A673 (cell line): ENCODE data around the gene ITSN1. TPM values are rescaled to one million over a fixed set of nuclear protein-coding genes. Genes with fewer than 3 reads are reported as not detected.

Experiments
- BruUV-seq: library from RNA; stranded (reverse); fragments of 400-500 nt; replicated peaks from 2 replicates; lab custom pipeline; 2021; lab: Mats Ljungman, UMichigan
- CTCF ChIA-PET: fragments of 300-600 bp; sonication (Branson Sonifier 250); formaldehyde crosslinking; loops from one replicate; lab custom pipeline; 2022; ENCODE audit warnings: antibody characterized with exemption; lab: Charles Lee
- POLR2A ChIA-PET: fragments of 300-600 bp; sonication (Branson Sonifier 250); formaldehyde crosslinking; loops from one replicate; lab custom pipeline; 2022; ENCODE audit warnings: antibody characterized with exemption; ENCODE audit not compliant: low non-redundant PET; lab: Charles Lee
- DNase-seq: peaks from one replicate; pipeline ENCODE4 v3.0.0-alpha.2; 2015; ENCODE audit warnings: low spot score
- H3K27ac ChIP-seq: fragments of 200-600 bp; sonication (generic); 2 replicates; pipeline ENCODE4 v1.5.1; 2016; ENCODE audit warnings: mixed run types, low read depth, mild to moderate bottlenecking, mixed read lengths, antibody characterized with exemption, low read length; ENCODE audit not compliant: poor library complexity, severe bottlenecking
- H3K27me3 ChIP-seq: fragments of 200-600 bp; sonication (generic); replicated peaks from 2 replicates; pipeline ENCODE4 v1.6.1; 2017; ENCODE audit warnings: mixed run types, low read depth, mild to moderate bottlenecking, mixed read lengths, antibody characterized with exemption, low read length; ENCODE audit not compliant: insufficient read depth, poor library complexity
- H3K36me3 ChIP-seq: fragments of 200-600 bp; sonication (generic); 2 replicates; pipeline ENCODE4 v1.6.1; 2016; ENCODE audit warnings: mixed run types, mild to moderate bottlenecking, mixed read lengths, antibody characterized with exemption, low read length; ENCODE audit not compliant: insufficient read depth, poor library complexity, severe bottlenecking
- H3K4me1 ChIP-seq: fragments of 200-600 bp; sonication (generic); 2 replicates; pipeline ENCODE4 v1.6.1; 2017; ENCODE audit warnings: mixed run types, mild to moderate bottlenecking, mixed read lengths, antibody characterized with exemption, low read length; ENCODE audit not compliant: insufficient read depth, poor library complexity, severe bottlenecking
- H3K4me3 ChIP-seq: fragments of 200-600 bp; sonication (generic); 2 replicates; pipeline ENCODE4 v1.5.1; 2016; ENCODE audit warnings: low read depth, mixed run types, mild to moderate bottlenecking, mixed read lengths, low read length; ENCODE audit not compliant: poor library complexity, severe bottlenecking
- H3K9me3 ChIP-seq: fragments of 200-600 bp; sonication (generic); 2 replicates; pipeline ENCODE4 v1.6.1; 2016; ENCODE audit warnings: mixed run types, low read depth, mild to moderate bottlenecking, mixed read lengths, antibody characterized with exemption, low read length; ENCODE audit not compliant: poor library complexity, severe bottlenecking
- EZH2 ChIP-seq: fragments of 200-600 bp; sonication (generic); IDR thresholded peaks from 2 replicates; pipeline ENCODE4 v1.6.1; 2017; ENCODE audit warnings: borderline replicate concordance, low read depth, mild to moderate bottlenecking, mixed read lengths, antibody characterized with exemption, low read length; ENCODE audit not compliant: poor library complexity, severe bottlenecking
- intact Hi-C: fragments of 100-400 bp; cut with micrococcal nuclease; formaldehyde crosslinking; loops from one replicate; pipeline ENCODE4 v1.10.0; 2022; ENCODE audit not compliant: unreplicated experiment
- total RNA-seq: library from RNA; stranded (reverse); gene quantifications from 2 replicates; pipeline ENCODE4 v1.2.3, GENCODE V29; 2021
- TF ChIP-seq, protein P1 (sequence below): fragments of 300-800, 200-600 bp; sonication (generic); conservative IDR thresholded peaks from 2 replicates; pipeline ENCODE4 v1.5.1; 2017; ENCODE audit warnings: low read depth, mild to moderate bottlenecking, antibody characterized with exemption, low read length, moderate library complexity, mixed read lengths

Gene ITSN1
- total RNA-seq, 1 experiment from 2014 or later: 54.2 TPM

DNA sequence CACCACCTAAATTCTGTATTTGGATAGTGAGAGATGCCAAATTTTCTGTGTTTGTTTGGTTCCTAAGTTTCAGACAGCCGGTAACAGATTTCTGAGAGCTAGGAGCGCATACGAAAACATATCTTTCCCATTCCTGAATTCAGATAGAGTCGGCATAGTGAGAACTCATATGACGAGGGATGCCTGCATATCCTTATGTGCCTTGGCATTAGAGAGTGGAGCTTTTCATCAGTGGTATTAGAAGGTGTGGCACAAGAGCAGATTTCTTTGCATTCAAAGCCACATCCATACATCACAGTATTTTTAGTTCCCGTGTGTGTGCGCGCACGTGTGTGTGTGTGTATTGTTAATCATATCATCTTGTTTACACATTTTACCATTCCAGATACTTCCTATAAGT is 187.5 kb downstream of the ITSN1 start:
- BruUV-seq: no TSS peak
- no peak overlapping the region for H3K27ac ChIP-seq
- H3K36me3 ChIP-seq: no peaks in the 10 kb centered on the region
- H3K4me3 ChIP-seq: no peak overlapping the region
- ChIA-PET POLR2A (no interaction called here), CTCF (no interaction called here)
- DNase-seq: no peak
- intact Hi-C loops: no loop called here
- H3K9me3 ChIP-seq: no peaks in the 10 kb centered on the region
- H3K27me3 ChIP-seq: no peaks in the 10 kb centered on the region
- H3K4me1 ChIP-seq: no peaks in the 10 kb centered on the region
- TF ChIP-seq, protein P1, sequence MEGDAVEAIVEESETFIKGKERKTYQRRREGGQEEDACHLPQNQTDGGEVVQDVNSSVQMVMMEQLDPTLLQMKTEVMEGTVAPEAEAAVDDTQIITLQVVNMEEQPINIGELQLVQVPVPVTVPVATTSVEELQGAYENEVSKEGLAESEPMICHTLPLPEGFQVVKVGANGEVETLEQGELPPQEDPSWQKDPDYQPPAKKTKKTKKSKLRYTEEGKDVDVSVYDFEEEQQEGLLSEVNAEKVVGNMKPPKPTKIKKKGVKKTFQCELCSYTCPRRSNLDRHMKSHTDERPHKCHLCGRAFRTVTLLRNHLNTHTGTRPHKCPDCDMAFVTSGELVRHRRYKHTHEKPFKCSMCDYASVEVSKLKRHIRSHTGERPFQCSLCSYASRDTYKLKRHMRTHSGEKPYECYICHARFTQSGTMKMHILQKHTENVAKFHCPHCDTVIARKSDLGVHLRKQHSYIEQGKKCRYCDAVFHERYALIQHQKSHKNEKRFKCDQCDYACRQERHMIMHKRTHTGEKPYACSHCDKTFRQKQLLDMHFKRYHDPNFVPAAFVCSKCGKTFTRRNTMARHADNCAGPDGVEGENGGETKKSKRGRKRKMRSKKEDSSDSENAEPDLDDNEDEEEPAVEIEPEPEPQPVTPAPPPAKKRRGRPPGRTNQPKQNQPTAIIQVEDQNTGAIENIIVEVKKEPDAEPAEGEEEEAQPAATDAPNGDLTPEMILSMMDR: no peak
- no peak for TF ChIP-seq EZH2

DNA sequence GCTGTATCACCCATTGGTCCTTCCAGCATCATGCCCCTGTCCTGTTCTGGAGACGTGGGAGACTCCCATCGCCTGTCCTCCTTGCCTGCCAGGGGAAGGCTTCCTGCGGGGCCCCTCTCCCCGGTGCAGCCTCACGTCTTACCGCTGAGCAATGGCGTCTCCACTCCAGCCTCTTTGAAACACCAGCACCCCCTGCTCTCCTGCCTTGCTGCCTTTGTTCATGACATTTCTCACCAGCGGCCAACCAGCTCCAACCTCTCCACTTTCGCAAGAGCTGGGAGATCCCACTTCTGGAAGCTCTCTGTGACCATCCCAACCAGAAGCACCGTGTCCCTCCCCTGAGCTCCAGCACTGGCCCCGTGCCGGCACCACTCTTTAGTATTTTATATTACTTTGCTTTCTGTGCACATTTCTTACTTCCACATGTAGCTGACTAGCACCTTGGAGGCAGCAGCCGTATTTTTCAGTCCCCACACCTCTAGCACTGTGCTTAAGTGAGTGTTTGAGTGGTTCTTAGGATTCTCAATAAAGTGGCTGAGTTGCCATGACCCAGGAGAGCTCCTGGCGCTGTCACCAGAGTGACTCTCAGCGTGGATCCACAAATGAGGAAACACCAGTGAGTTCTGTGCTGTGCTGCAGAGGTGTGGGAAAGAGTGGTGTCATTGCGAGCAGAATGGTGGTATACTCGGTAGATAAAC is 189.8 kb downstream of the ITSN1 start:
- no TSS peak for BruUV-seq

DNA sequence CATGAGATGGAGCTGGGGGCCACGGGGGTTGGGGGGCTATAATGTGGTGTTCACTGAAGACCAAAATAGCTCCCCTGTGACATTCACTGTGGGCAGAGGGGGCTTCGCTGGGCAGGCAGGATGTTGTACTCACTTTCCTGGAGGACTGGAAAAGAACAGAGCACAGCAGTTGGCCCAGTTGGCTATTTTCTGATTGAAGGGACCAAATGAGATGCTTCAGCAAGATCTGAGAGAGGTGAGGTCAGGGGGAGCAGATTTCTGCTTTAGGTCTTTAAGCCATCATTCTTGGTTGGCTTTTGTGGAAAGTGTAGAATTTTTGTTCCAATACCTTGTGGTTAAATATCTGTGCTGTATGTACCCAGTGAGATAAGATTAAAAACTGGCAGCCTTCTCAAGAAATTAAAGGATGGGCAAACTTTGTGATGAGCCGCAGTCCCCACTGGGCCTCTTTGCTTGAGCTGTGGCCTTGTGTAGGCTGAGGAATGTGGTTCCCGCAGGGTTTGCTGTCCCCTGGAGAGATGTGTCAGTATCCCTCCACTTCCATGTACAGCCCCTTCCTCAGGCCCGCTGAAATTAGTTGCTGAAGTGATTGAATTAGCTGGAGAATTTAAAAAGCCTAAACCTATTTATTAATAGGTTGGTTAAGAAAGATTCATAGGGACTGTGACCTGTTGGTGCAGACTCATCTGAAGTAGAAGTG is 192.7 kb downstream of the ITSN1 start:
- Histone ChIP-seq H3K27ac (no peak overlapping the region), H3K4me3 (no peak overlapping the region), H3K27me3 (no peaks in the 10 kb centered on the region), H3K36me3 (no peaks in the 10 kb centered on the region), H3K9me3 (no peaks in the 10 kb centered on the region), H3K4me1 (no peaks in the 10 kb centered on the region)
- ChIA-PET CTCF (no interaction called here), POLR2A (no interaction called here)
- no peak for DNase-seq
- BruUV-seq: no TSS peak
- intact Hi-C loops: no loop called here
- TF ChIP-seq, protein P1: no peak
- no peak for TF ChIP-seq EZH2

More for the DNA sequence above, 189.8 kb downstream of the ITSN1 start:
- TF ChIP-seq, protein P1: no peak
- no peak for TF ChIP-seq EZH2
- no peak overlapping the region for H3K4me3 ChIP-seq
- POLR2A ChIA-PET: interaction anchor here (0.5 kb wide), 1 partner anchor 1093 kb away, joined by 4 read pairs; no protein-coding TSS in a partner anchor
- no peaks in the 10 kb centered on the region for H3K36me3 ChIP-seq
- no peak for DNase-seq
- no peaks in the 10 kb centered on the region for H3K27me3 ChIP-seq
- intact Hi-C loops: no loop called here
- no peaks in the 10 kb centered on the region for H3K9me3 ChIP-seq
- H3K4me1 ChIP-seq: no peaks in the 10 kb centered on the region
- H3K27ac ChIP-seq: no peak overlapping the region
- CTCF ChIA-PET: no interaction called here
